Caco-2 (cell line): ENCODE measurements around the gene RPL15. TPM values are rescaled to one million over a fixed set of nuclear protein-coding genes. Genes with fewer than 3 reads are reported as not detected.

Source experiments
- BruUV-seq: library from RNA; stranded (reverse); fragments of 400-500 nt; replicated peaks from 2 replicates; lab custom pipeline; 2021; lab: Mats Ljungman, UMichigan
- CTCF ChIA-PET: fragments of 300-600 bp; sonication (Branson Sonifier 250); formaldehyde crosslinking; loops from one replicate; lab custom pipeline; 2022; ENCODE audit warnings: antibody characterized with exemption; lab: Charles Lee
- POLR2A ChIA-PET: fragments of 300-600 bp; sonication (Branson Sonifier 250); formaldehyde crosslinking; loops from one replicate; lab custom pipeline; 2022; ENCODE audit warnings: antibody characterized with exemption; lab: Charles Lee
- DNase-seq, 2 experiments: peaks; one replicate each; pipeline versions ENCODE4 v3.0.0 to v3.0.0-alpha.2; 2020 to 2022
- H3K27me3 ChIP-seq: replicated peaks from 2 replicates; pipeline ENCODE4 v1.6.0; 2011; ENCODE audit warnings: low read length; ENCODE audit not compliant: control insufficient read depth, insufficient read depth
- H3K36me3 ChIP-seq: 2 replicates; pipeline ENCODE4 v1.5.1; 2011; ENCODE audit warnings: low read length; ENCODE audit not compliant: control insufficient read depth, insufficient read depth
- H3K4me1 ChIP-seq: fragments of 250-450 bp; sonication (Bioruptor Pico); 2 replicates; pipeline ENCODE4 v1.5.1; 2020; ENCODE audit warnings: mild to moderate bottlenecking
- H3K4me3 ChIP-seq: 2 replicates; pipeline ENCODE4 v1.5.1; 2011; ENCODE audit warnings: low read depth, mild to moderate bottlenecking, control low read depth, low read length
- H3K9me3 ChIP-seq: fragments of 250-450 bp; sonication (Bioruptor Pico); 2 replicates; pipeline ENCODE4 v1.5.1; 2020; ENCODE audit warnings: mild to moderate bottlenecking, moderate library complexity
- H3K27ac Mint-ChIP-seq: one replicate; pipeline ENCODE4 v1.8.0; 2022; ENCODE audit warnings: mixed read lengths; ENCODE audit not compliant: unreplicated experiment
- H3K27me3 Mint-ChIP-seq: one replicate; pipeline ENCODE4 v1.8.0; 2022; ENCODE audit warnings: mixed read lengths; ENCODE audit not compliant: insufficient read depth, unreplicated experiment
- H3K36me3 Mint-ChIP-seq: one replicate; pipeline ENCODE4 v1.8.0; 2022; ENCODE audit warnings: mild to moderate bottlenecking, mixed read lengths; ENCODE audit not compliant: insufficient read depth, unreplicated experiment
- H3K4me1 Mint-ChIP-seq: one replicate; pipeline ENCODE4 v1.8.0; 2022; ENCODE audit warnings: low read depth, mixed read lengths; ENCODE audit not compliant: unreplicated experiment
- H3K4me3 Mint-ChIP-seq: one replicate; pipeline ENCODE4 v1.8.0; 2022; ENCODE audit warnings: mild to moderate bottlenecking, moderate library complexity, mixed read lengths; ENCODE audit not compliant: unreplicated experiment
- H3K9me3 Mint-ChIP-seq: one replicate; pipeline ENCODE4 v1.8.0; 2022; ENCODE audit warnings: mixed read lengths; ENCODE audit not compliant: unreplicated experiment
- intact Hi-C: fragments of 100-400 bp; cut with micrococcal nuclease; formaldehyde crosslinking; loops from one replicate; pipeline ENCODE4 v1.10.0; 2022; ENCODE audit not compliant: unreplicated experiment
- total RNA-seq: library from RNA; stranded (reverse); gene quantifications from 2 replicates; pipeline ENCODE4 v1.2.3, GENCODE V29; 2022
- TF ChIP-seq, protein P1 (sequence below), 2 experiments: fragments of 200-600 bp in 1 of 2; IDR thresholded peaks; 1 replicate in 1 of 2; 2 replicates in 1 of 2; pipeline versions ENCODE4 v1.5.1 to v1.8.0; 2011 to 2022; ENCODE audit warnings: antibody characterized with exemption in 1 of 2, control low read depth in 1 of 2, inconsistent platforms in 1 of 2, low read depth in 1 of 2, low read length in 1 of 2, mild to moderate bottlenecking in 1 of 2, moderate library complexity in 1 of 2; ENCODE audit not compliant: insufficient read depth in 1 of 2, severe bottlenecking in 1 of 2, unreplicated experiment in 1 of 2

RPL15 gene
- total RNA-seq, 1 experiment from 2014 or later, result 1,698 TPM

DNA sequence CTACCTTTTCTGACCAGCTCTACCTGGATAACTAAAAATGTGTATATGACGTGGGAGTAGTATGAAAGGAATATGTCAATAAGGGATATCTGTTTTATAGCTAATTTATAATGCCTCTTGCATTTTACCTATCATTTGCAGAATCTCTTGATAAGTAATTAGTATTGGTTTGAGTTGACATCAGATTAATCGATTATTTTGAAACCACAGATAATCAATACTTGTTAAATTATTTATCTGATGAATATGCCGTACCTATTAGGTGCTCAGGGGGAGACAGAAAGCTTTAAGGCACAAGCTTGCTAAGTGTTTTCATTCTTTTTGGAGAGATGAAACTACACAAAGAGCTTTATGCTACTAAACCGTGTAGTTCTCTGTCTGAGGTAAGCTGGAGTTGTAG, 52.5 kb downstream of the RPL15 start:
- intact Hi-C loops, result no loop called here
- TF ChIP-seq, protein P1, sequence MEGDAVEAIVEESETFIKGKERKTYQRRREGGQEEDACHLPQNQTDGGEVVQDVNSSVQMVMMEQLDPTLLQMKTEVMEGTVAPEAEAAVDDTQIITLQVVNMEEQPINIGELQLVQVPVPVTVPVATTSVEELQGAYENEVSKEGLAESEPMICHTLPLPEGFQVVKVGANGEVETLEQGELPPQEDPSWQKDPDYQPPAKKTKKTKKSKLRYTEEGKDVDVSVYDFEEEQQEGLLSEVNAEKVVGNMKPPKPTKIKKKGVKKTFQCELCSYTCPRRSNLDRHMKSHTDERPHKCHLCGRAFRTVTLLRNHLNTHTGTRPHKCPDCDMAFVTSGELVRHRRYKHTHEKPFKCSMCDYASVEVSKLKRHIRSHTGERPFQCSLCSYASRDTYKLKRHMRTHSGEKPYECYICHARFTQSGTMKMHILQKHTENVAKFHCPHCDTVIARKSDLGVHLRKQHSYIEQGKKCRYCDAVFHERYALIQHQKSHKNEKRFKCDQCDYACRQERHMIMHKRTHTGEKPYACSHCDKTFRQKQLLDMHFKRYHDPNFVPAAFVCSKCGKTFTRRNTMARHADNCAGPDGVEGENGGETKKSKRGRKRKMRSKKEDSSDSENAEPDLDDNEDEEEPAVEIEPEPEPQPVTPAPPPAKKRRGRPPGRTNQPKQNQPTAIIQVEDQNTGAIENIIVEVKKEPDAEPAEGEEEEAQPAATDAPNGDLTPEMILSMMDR (IDR thresholded peaks at IDR 0.05; ENCODE audit: insufficient read depth in 1 of 2, low read depth in 1 of 2, low read length in 1 of 2, severe bottlenecking in 1 of 2, unreplicated experiment in 1 of 2), result no peak
- Mint-ChIP-seq H3K36me3 (peaks cover 27% of the 10 kb centered on the region), H3K27ac (no peak overlapping the region), H3K27me3 (no peaks in the 10 kb centered on the region), H3K4me1 (no peaks in the 10 kb centered on the region), H3K4me3 (no peak overlapping the region), H3K9me3 (no peaks in the 10 kb centered on the region)
- Histone ChIP-seq H3K36me3 (no peaks in the 10 kb centered on the region), H3K4me1 (no peaks in the 10 kb centered on the region), H3K27me3 (no peaks in the 10 kb centered on the region), H3K9me3 (no peaks in the 10 kb centered on the region), H3K4me3 (no peak overlapping the region)
- POLR2A ChIA-PET, result no interaction called here
- no peak for DNase-seq
- CTCF ChIA-PET, result no interaction called here
- BruUV-seq, result no TSS peak

Other genes starting within 250 kb of the RPL15 start
- 98.6 and 104 TPM in 2 replicates for gene UBE2E1, start 111.2 kb upstream of the RPL15 start, total RNA-seq
- 6.6 and 6.8 TPM in 2 replicates for gene NKIRAS1, start 142 bp upstream of the RPL15 start, total RNA-seq
- 22.8 and 23.9 TPM in 2 replicates for gene NR1D2, start 28.2 kb downstream of the RPL15 start, total RNA-seq